ENCODE measurements around the gene MGAT5.

The MGAT5 gene

DNA sequence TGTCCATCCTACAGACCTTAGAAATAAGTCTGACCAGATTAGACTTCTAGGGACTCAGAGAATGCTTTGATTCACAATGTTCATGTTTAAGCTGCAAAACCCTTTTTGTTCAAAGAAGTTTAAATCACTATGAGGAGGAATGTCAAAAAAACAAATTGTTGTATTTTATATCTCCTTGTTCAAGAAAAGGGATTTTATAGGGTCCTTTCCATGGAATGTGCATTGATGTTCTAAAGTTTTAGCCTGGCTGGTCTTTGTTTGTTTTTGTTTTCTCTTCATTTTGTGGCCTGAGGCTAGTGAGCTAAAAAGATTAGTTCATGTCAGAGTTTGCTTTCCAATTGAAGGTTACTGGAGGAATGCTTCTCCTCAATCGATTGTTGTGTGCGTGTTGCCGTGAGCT, 77.2 kb downstream of the MGAT5 start:
- FAIRE-seq (no peak), DNase-seq (ENCODE audit: insufficient read length, low spot score) (no peak)

DNA sequence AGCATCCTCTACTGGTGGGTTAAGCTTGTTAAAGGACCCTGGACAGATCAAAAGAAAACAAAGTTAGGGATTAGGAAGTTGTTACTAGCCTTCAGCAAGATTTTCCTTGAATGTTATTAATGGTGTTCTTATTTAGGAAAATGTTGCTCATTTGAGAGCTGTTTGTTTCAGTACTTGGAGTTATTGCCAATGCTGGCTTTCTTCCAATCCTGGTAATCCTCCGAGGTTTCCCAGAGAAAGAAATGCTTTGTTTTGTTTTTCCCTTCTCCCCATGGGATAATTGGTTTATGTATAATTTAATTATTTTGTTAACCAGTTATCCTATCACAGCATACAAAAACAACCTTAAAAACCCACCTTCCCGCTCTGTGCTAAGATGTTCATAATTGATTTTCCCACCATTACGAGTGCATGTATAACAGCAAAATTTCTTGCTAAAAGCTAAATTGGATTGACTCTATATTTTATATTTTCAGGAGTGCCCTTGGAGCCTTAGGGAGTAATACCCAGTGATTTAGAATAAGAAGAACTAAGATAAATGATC, 79.8 kb downstream of the MGAT5 start:
- DNase-seq (ENCODE audit: insufficient read length, low spot score) (no peak), FAIRE-seq (no peak)

DNA sequence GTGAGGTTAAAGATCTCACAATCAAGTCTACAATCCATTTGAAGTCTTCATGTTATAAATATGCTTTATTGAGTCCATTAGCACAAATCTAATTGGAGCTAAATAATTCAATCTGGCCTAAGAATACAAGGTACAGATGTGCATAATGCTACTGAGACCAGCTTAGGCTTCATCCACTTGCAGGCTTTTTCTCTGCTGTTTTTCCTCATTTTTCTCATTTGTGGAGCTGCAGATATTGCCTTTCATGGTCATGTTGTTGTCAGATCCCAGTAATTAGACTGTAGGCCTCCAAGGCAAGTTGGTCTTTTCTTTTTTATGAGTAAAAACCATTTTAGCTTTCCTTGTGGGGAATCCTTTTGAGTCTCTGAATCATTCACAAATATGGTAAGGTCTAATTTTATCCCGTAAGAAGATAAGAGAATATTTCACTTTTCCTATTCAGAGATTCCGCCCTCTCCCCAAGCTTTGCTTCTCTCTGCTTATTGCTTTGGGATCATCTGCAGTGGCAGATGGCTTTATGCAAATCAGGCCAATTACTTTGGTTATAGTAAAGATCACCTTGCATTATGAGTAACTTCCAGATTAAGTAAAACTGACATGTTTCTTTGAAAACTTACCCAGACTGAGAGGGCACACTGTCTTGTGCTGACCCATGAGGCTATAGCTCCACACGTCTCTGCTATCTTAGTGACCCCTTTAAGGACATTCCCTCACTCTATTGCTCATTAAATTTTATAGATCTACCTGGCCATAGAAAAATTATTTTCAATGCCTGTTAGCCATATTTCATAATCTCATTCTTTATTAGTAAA, 80.9 kb downstream of the MGAT5 start:
- FAIRE-seq = no peak
- DNase-seq (ENCODE audit: insufficient read length, low spot score) = no peak

DNA sequence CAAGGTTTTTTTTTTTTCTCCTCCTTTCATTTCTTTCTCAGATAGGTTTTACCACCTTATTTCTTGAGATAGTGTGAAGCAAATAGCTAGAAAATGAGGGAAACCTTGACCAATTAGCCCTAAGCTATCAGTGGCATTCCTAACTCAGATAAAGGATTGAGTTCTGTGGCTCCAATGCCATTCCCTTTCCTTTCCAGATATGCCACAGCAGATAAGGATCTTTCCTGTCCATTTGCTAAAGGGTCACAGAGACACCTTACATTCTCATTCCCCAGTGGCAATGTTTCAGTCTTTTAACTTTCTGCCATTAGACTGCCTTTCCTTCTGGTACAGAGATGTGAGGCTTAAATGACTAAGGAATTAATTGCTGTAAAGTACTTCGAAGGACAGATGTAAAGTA, 81.7 kb downstream of the MGAT5 start:
- FAIRE-seq (no peak), DNase-seq (ENCODE audit: insufficient read length, low spot score) (no peak)

DNA sequence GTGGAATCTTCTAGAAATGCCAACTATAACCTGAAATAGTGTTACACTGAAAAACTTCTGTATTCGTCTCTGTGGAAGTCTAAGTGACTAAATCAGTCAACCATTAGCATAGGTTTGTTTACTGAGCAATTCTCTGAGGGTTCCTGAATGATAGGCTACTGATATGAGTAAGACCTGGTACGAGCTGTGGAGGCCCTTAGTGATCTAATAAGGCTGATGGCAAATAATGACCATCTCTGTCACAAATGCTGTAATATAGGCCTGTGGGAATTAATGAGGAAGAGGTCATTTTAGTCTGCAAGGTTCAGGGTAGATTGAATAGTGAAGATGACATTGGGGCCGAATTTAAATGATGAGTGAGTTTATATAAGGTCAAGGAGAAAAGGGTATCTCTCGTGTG, 82.5 kb downstream of the MGAT5 start:
- DNase-seq (ENCODE audit: insufficient read length, low spot score) (peak; percentile 3), FAIRE-seq (peak; percentile 70)

DNA sequence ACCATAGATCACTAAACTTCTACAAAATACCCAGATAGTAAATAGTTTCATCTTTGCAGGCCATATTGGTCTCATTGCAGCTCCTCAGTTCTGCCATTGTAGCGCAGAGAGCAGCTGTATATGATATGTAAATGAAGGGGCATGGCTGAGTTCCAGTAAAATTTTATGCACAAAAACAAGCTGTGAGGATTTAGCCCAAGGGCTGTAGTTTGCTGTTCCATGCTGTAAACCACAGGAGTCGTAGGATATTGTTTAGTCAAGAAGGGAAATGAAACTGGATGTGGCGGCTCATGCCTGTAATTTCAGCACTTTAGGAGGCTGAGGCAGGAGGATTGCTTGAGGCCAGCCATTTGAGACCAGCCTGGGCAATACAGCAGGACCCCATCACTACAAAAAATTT, 83.0 kb downstream of the MGAT5 start:
- peak; percentile 70 for FAIRE-seq
- DNase-seq (ENCODE audit: insufficient read length, low spot score) = no peak

DNA sequence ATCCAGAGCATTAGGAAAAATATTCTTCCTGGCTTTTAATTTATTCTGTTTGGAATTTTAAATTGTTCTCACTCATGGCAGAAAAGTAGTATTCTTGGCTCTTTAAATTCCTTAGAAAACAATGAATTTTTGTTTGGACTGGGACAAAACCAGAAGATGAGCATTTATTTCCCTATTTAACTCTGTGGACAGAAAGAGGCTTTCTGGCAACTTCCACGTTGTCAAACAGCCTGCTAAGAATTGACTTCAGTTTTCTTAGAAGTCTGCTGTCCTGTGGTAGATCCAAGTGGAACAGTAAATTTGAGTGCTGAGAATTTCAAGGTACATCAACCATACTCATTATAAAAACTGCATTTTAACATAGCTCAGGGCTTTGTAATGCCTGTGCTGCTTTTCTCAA, 83.8 kb downstream of the MGAT5 start:
- peak; percentile 51 for FAIRE-seq
- DNase-seq (ENCODE audit: insufficient read length, low spot score) = no peak

DNA sequence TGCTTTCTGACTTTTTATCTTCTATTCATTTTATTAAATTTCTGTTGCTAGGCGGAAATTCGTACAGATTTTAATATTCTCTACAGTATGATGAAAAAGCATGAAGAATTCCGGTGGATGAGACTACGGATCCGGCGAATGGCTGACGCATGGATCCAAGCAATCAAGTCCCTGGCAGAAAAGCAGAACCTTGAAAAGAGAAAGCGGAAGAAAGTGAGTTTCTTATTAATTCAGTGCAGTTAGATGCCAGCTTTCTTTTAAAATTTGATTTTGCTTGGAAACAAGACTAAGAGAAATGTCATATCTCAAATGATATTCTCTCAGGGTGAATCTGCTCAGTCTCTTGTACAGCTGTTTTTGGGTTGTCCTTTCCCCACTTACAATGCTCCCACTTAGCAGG, 84.3 kb downstream of the MGAT5 start:
- DNase-seq (ENCODE audit: insufficient read length, low spot score) (no peak), FAIRE-seq (no peak)

DNA sequence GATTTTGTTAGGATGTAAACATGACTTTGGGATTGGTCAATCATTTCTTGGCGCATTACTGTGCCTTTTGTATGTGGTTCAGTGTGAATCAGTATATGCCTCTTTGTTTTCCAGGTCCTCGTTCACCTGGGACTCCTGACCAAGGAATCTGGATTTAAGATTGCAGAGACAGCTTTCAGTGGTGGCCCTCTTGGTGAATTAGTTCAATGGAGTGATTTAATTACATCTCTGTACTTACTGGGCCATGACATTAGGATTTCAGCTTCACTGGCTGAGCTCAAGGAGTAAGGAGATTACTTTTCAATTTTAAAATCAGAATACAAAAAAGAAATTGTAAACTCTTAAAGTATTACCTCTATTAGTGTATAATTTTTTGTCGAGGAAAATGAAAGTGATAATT, 87.6 kb downstream of the MGAT5 start:
- DNase-seq (ENCODE audit: insufficient read length, low spot score) (no peak), FAIRE-seq (no peak)

DNA sequence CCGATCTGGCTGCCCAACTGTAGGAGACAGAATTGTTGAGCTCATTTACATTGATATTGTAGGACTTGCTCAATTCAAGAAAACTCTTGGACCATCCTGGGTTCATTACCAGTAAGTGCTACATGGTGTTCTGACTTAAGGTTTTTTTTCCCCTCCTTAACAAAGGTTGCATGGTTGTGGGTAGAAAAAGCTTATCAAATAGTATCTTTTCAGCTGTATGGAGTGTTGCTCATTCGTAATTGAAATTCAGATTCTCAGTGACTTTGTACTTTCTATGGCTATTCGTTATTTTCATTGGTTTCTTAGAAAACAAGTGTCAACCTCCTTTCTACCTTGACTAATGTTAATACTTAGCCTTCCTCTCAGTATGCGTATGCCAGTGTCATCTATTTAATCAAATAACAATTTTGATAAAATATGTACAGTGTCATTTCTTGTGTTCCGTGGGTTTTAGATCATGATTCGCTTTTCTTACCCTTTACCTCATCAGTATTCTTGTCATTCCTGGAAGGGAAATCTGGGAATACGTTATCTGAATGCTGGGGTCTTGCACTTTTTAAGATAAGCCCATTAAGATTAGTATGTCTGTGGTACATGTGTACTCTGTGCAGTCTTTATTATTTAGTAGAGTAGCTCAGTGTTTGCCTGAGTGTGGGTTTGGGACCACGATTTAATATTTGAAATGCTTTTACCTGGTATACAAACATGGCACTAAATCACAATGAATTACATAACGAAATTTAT, 91.3 kb downstream of the MGAT5 start:
- DNase-seq (ENCODE audit: insufficient read length, low spot score) (no peak), FAIRE-seq (no peak)

DNA sequence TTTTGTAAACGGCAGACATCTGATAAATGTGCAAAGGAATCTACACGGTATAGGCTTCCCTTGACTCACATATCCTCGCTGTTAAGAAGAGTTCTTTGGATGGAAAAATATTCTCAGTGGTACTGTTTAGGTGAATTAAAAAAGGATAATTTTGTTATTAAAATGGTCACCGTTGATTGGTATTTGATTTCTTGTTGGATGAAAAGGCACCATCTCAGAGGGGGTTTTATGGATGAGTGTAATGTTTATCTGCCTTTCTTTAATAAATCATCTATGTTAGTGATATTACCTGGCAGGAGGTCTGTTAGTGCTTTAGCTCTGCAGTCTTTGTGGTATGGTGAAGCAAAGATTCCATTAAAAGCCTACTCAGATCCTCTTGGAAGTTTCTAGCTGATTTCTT, 92.3 kb downstream of the MGAT5 start:
- FAIRE-seq = no peak
- DNase-seq (ENCODE audit: insufficient read length, low spot score) = no peak

DNA sequence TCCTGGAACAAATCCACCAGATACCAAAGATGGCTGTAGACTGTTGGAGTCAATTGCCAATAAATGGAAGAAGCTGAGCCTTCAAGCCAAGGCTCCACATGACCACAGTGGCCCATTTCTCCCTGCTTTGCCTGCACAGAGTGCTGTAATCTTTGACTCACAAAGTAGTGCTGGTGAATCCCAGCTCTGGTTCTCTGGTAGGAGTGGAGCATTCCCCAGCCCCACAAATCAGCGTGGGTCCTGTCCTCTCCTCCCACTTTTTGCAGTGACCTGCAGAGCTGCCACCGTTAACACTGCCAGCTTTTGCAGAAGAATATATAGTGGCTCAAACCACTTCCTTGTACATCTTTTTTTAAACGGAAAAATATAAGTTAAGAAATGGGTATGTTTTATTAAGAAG, 93.9 kb downstream of the MGAT5 start:
- no peak for FAIRE-seq
- no peak for DNase-seq (ENCODE audit: insufficient read length, low spot score)

DNA sequence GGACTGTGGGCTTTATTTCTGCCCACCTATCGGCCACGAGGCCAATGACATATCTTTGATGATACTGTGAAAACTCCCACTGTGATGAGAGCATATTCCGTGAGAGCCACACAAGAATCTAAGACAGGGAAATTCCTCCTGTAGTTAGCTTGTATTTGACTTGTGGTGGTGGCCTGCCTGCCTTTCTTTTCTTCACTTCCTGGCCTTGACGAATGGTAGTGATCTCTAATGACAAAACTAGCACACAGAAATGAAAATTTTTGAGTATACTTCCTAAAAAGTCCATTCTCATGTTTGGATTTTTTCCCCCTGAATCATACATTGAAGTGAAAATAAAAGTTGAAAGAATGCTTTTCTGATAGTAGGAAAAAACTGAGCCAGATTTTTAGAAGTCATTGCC, 94.4 kb downstream of the MGAT5 start:
- FAIRE-seq = no peak
- no peak for DNase-seq (ENCODE audit: insufficient read length, low spot score)

DNA sequence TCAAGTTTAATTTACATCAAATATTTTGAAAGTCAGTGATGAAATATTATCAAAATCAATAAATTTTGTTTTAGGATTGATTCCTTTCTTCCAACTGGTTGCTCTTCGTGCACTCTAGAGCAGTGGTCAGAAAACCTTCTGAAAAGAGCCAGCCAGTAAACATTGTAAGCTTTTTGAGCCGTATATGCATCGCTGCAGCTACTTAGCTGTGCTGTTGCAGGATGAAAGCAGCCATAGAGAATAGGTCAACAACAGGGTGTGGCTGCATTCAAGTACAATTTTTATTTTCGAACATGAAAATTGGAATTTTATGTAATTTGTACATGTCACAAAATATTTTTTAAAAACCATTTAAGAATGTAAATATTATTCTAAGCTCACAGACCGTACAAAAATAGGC, 94.9 kb downstream of the MGAT5 start:
- FAIRE-seq (no peak), DNase-seq (ENCODE audit: insufficient read length, low spot score) (no peak)

DNA sequence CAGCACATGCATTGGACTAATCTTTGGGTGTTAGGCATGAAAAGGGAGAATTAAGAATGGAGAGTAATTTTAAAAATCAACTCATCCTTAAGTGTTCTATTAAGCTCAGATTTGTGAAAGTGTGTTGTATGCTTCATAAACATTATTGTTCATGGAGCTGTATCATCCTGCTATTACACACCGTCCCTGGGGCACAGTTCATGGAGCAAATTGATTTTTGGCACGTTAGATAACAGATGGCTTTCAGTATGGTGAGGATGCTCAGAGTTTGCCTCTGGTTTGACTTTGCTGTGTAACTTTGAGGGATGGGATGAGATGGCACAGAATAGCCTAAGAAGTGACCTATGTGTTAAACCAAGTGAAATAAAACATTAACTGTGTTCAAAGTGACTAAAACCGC, 97.1 kb downstream of the MGAT5 start:
- DNase-seq (ENCODE audit: insufficient read length, low spot score) (no peak), FAIRE-seq (no peak)

DNA sequence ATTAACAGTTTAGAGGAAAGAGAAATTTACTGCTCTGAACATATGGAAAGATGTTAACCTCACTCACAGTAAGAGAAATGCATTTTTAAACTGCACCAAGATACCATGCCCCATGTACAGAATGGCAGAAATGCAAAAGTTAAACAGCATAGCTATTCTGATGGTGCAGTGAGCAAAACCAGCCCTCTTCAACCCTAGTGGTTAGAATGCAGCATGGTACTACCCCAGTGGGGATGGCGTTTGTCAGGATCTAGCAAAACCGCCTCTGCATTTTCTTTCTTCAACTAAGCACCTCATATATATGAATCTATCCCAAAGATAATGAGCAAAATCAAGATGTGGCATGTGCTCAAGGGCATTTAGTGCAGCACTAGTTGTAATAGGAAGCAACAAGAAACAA, 98.0 kb downstream of the MGAT5 start:
- FAIRE-seq (no peak), DNase-seq (ENCODE audit: insufficient read length, low spot score) (no peak)

DNA sequence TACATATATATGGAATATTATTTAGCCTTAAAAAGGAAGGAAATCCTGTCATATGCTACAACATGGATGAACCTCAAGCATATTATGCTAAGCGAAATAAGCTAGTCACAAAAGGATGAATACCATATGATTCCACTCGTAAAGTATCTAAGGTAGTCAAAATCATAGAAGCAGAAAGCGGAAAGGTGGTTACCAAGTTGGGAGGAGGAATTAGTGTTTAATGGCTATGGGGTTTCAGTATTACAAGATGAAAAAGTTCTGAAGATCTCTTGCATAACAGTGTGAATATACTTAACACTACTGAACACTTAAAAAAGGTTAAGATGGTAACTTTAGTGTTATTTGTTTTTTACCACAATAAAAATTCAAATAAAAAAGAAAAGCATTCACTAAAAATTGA, 99.0 kb downstream of the MGAT5 start:
- peak; percentile 69 for FAIRE-seq

DNA sequence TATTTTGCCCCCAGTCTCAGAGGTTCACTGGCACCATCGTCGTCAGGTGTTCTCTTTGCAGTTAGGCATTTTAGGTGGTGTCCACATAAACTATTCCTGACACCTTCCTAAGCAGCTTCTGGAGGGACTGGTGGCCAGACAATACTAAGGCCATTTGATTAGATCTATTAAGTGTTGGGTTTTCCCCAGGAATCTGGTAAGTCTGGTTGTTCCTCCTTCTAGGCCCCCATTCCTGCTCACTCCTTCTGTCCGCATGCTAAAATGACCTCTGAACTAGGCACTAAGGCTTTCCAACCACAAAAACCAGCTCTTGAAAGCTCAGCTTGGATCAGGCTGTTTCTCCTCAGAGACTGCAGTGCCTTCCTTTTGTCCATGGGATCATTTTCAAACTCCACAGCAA, 100.7 kb downstream of the MGAT5 start:
- DNase-seq (ENCODE audit: insufficient read length, low spot score) (no peak), FAIRE-seq (no peak)

More for the DNA sequence above, 99.0 kb downstream of the MGAT5 start:
- DNase-seq (ENCODE audit: insufficient read length, low spot score) = no peak

DNA sequence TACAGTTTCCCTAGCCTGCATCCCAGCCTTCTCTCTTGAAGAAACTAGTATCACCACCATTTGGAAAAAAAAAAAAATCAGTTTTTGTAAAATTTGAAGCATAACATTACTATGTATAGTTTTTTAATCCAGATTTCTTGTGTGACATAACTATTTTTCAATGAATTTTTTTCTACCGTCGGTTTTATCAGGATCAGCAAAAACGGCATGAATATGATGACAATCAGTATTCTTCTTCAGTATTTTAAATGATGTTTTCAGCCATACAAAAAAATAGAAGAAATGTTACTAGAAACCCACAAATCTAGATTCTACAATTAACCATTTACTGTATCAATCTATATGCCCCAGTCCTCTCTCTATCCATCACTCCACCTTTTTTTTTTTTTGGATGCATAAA, 103.9 kb downstream of the MGAT5 start:
- FAIRE-seq (no peak), DNase-seq (ENCODE audit: insufficient read length, low spot score) (no peak)

DNA sequence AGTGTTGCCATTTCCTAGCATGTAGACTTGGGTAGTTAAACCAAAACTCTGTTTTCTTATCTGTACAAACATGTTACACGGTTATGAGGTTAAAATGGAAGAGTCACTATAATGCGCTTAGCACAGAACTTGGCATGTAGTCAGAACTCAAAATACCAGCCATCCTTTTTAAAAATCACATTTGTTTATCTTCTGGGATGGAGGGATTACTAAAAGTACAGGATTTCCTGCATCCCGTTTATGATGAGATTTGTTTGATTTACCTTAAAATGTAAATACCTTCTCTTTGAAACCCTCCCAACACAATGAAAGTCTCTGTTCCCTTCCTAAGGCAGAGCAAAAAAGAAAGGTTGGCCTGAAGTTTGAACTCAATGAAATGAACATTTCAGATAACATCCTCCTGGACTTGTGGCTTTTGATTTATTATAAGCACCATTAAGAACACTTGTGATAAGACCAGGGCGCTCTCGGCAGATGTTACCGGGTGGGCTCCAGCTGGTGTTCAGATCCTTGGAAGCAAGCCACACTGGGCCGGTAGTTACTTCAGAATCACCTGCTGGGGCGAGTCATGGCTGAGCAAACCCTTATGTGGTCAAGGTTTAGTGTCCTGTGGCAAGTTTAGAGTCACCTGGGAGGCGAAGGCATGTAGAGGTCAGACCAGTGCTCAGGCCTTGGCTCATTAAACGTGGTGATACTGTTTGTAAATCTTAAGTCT, 105.7 kb downstream of the MGAT5 start:
- no peak for FAIRE-seq
- no peak for DNase-seq (ENCODE audit: insufficient read length, low spot score)

DNA sequence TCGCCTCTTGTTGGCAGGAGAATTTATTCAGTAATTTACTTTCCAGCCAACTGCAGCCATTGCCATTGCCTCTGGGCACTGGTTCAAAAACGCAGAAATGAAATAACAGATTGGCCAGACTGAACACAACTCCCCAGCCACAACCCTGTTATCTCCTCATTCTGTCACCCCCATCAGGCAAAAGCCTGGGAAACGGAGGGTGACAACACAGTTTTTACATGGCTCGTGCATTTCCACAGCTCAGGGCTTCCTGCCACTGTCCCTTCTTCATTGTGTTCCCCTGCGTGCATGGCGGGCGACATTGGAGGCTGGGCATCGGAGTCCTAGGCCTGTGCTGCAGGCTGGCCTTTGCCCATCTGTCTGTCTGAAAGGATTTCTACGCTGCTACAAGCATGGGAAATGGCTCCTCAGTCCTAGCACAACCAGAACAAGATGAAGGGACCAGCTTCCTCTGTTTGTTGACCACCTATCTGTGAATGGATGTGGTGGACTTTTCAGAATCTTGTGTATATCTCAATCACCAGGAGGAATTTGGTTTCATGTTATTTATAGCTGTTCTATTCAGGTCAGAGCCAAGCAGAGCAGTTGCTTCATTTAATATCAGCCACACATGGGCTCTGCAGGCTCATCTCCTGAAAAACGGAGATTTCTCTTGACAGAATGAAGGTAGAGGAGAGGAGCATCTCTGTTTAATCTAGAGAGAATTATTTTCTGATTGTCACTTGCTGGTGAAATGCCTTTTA, 107.0 kb downstream of the MGAT5 start:
- no peak for DNase-seq (ENCODE audit: insufficient read length, low spot score)
- no peak for FAIRE-seq
